ENCODE data around the gene FITM2.
"Not testable (repeated sequence)": the region's sequence is repeated elsewhere in the genome, so short reads cannot be mapped to it uniquely, and the experiment has no call there.

Gene FITM2

GRCh38 chr20:44331201-44331600 is 20.2 kb upstream of the FITM2 start:
- DNase-seq (ENCODE audit: low spot score) = no peak

GRCh38 chr20:44328428-44328827 is 17.4 kb upstream of the FITM2 start:
- DNase-seq (ENCODE audit: low spot score) = no peak

- DNase-seq (ENCODE audit: low spot score) = not testable (repeated sequence)
Measured at GRCh38 chr20:44327748-44328147, 16.7 kb upstream of the FITM2 start.

- no peak for DNase-seq (ENCODE audit: low spot score)
Measured at GRCh38 chr20:44326391-44327159, 15.6 kb upstream of the FITM2 start.

- DNase-seq (ENCODE audit: low spot score) = no peak
Measured at GRCh38 chr20:44324343-44324742, 13.3 kb upstream of the FITM2 start.

GRCh38 chr20:44319839-44320422 is 8.9 kb upstream of the FITM2 start:
- no peak for DNase-seq (ENCODE audit: low spot score)

GRCh38 chr20:44314870-44315269 is 3.9 kb upstream of the FITM2 start:
- no peak for DNase-seq (ENCODE audit: low spot score)

GRCh38 chr20:44309763-44310663 is 989 bp downstream of the FITM2 start:
- DNase-seq (ENCODE audit: low spot score) = no peak

GRCh38 chr20:44306927-44307326 is 4.1 kb downstream of the FITM2 start:
- DNase-seq (ENCODE audit: low spot score) = no peak

- no peak for DNase-seq (ENCODE audit: low spot score)
Measured at GRCh38 chr20:44304383-44304782, 6.6 kb downstream of the FITM2 start.

- DNase-seq (ENCODE audit: low spot score) = no peak
Measured at GRCh38 chr20:44302736-44303135, 8.3 kb downstream of the FITM2 start.

GRCh38 chr20:44302026-44302669 is 8.9 kb downstream of the FITM2 start:
- no peak for DNase-seq (ENCODE audit: low spot score)

GRCh38 chr20:44301285-44301684 is 9.7 kb downstream of the FITM2 start:
- DNase-seq (ENCODE audit: low spot score) = no peak

GRCh38 chr20:44299011-44299535 is 11.9 kb downstream of the FITM2 start:
- DNase-seq (ENCODE audit: low spot score) = not testable (repeated sequence)

- no peak for DNase-seq (ENCODE audit: low spot score)
Measured at GRCh38 chr20:44297721-44298120, 13.3 kb downstream of the FITM2 start.

GRCh38 chr20:44296011-44296410 is 15.0 kb downstream of the FITM2 start:
- no peak for DNase-seq (ENCODE audit: low spot score)

GRCh38 chr20:44291754-44292153 is 19.2 kb downstream of the FITM2 start:
- no peak for DNase-seq (ENCODE audit: low spot score)

- DNase-seq (ENCODE audit: low spot score) = peak; percentile 13
Measured at GRCh38 chr20:44288252-44288651, 22.8 kb downstream of the FITM2 start.

- DNase-seq (ENCODE audit: low spot score) = no peak
Measured at GRCh38 chr20:44287272-44288097, 23.5 kb downstream of the FITM2 start.

GRCh38 chr20:44284032-44284431 is 27.0 kb downstream of the FITM2 start:
- no peak for DNase-seq (ENCODE audit: low spot score)

- no peak for DNase-seq (ENCODE audit: low spot score)
Measured at GRCh38 chr20:44282192-44282591, 28.8 kb downstream of the FITM2 start.
